Activated T-helper 17 cell treated with anti-CD3 and anti-CD28 coated beads, Interleukin-2, amount 50 U/mL, for 72 hours (primary cell): ENCODE measurements around the gene DAZAP2. TPM values are rescaled to one million over a fixed set of nuclear protein-coding genes. Genes with fewer than 3 reads are reported as not detected.
"Not testable (repeated sequence)": the region's sequence is repeated elsewhere in the genome, so short reads cannot be mapped to it uniquely, and the experiment has no call there.

Experiments used
- ATAC-seq: fragments of 150-1000 bp; cut with Tn5 transposase; replicated peaks from 2 replicates; pipeline ENCODE4 v1.10.0; 2021; ENCODE audit warnings: mild to moderate bottlenecking, moderate library complexity
- H3K27ac Mint-ChIP-seq: one replicate; pipeline ENCODE4 v1.8.0; 2022; ENCODE audit warnings: mixed read lengths
- H3K27me3 Mint-ChIP-seq: one replicate; pipeline ENCODE4 v1.8.0; 2022; ENCODE audit warnings: mixed read lengths
- H3K36me3 Mint-ChIP-seq: one replicate; pipeline ENCODE4 v1.8.0; 2022; ENCODE audit warnings: low read depth, mild to moderate bottlenecking, mixed read lengths
- H3K4me1 Mint-ChIP-seq: one replicate; pipeline ENCODE4 v1.8.0; 2022; ENCODE audit warnings: mixed read lengths
- H3K4me3 Mint-ChIP-seq: one replicate; pipeline ENCODE4 v1.8.0; 2022; ENCODE audit warnings: mild to moderate bottlenecking, mixed read lengths
- H3K9me3 Mint-ChIP-seq: one replicate; pipeline ENCODE4 v1.8.0; 2022; ENCODE audit warnings: mixed read lengths
- total RNA-seq, 2 donors: library from RNA; stranded (reverse); gene quantifications; one replicate each; pipeline ENCODE4 v1.2.3, GENCODE V29; 2022

DAZAP2 gene
- total RNA-seq, 2 donors from 2014 or later: 110 to 124 TPM

- H3K4me3 Mint-ChIP-seq, ATAC-seq, H3K27me3 Mint-ChIP-seq, H3K4me1 Mint-ChIP-seq, H3K9me3 Mint-ChIP-seq: not testable (repeated sequence)
- H3K27ac Mint-ChIP-seq: peak overlapping the region; percentile 69
- peaks cover 89% of the 10 kb centered on the region for H3K36me3 Mint-ChIP-seq
Measured at GRCh38 chr12:51291603-51292513, 53.2 kb downstream of the DAZAP2 start.

Other genes with a start within 250 kb of the DAZAP2 start
- 10 to 100 TPM; 51.8 to 56.3 TPM for gene SLC11A2, start 212.4 kb upstream of the DAZAP2 start, total RNA-seq
- 10 to 100 TPM; 74.8 to 90.2 TPM for gene LETMD1, start 190.5 kb upstream of the DAZAP2 start, total RNA-seq
- 10 to 100 TPM; 14.4 to 16.1 TPM for gene CSRNP2, start 155.2 kb upstream of the DAZAP2 start, total RNA-seq
- 10 to 100 TPM; 30.4 to 30.7 TPM for gene TFCP2, start 65.7 kb upstream of the DAZAP2 start, total RNA-seq
- 10 to 100 TPM in 1 of 2 donors, 1 to 10 TPM in 1; 6.9 to 25.2 TPM for gene POU6F1, start 20.8 kb upstream of the DAZAP2 start, total RNA-seq
- under 1 TPM; 0.13 to 0.50 TPM for gene SMAGP, start 31.6 kb downstream of the DAZAP2 start, total RNA-seq
- gene BIN2, start 85.3 kb downstream of the DAZAP2 start, total RNA-seq: 10 to 100 TPM; 45.8 to 78.8 TPM
- not detected for gene CELA1, start 107.9 kb downstream of the DAZAP2 start, total RNA-seq
- 1 to 10 TPM; 6.2 to 7.2 TPM for gene GALNT6, start 152.6 kb downstream of the DAZAP2 start, total RNA-seq
- 1 to 10 TPM; 2.2 to 8.0 TPM for gene SLC4A8, start 186.0 kb downstream of the DAZAP2 start, total RNA-seq